Measurements from ENCODE around the gene MBD5. TPM values are rescaled to one million over a fixed set of nuclear protein-coding genes. Genes with fewer than 3 reads are reported as not detected.

Gene MBD5
- total and polyA plus RNA-seq, 8 donors = 32.5 to 58.0 (median 43.5) TPM

DNA sequence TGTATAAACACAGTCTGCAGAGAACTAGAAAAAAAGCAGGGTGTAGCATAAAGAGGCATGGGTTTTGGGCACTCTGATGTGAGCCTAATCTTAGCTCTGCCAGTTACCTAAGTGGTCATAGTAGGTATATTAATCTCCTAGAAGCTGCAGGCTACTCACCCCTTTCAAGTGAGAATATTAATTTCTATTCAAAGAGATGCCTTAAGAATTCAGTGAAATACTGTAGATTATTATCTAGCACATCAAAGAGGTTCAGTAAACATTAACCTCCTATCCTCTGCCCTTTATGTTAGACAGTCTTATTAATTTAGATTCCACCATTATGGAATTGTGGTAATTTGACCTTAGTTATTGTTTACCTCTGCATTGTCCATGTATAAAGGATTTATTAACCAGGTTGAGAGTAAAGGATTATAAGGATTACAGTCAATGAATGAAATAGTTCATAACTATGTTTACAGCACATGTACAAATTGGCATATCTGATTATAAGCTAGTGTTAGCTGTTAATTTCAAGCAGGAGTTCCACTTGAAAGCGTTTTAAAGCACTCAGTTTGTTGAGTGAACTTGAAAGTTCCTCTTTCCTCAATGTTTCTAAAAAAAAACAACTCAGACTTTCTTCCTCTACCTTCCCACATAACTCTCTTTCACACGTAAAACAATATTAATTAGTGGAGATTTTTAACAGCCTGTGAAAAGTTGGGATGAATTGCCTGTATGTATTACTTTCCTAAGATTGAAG, 473.1 kb downstream of the MBD5 start:
- TF ChIP-seq, protein P1, sequence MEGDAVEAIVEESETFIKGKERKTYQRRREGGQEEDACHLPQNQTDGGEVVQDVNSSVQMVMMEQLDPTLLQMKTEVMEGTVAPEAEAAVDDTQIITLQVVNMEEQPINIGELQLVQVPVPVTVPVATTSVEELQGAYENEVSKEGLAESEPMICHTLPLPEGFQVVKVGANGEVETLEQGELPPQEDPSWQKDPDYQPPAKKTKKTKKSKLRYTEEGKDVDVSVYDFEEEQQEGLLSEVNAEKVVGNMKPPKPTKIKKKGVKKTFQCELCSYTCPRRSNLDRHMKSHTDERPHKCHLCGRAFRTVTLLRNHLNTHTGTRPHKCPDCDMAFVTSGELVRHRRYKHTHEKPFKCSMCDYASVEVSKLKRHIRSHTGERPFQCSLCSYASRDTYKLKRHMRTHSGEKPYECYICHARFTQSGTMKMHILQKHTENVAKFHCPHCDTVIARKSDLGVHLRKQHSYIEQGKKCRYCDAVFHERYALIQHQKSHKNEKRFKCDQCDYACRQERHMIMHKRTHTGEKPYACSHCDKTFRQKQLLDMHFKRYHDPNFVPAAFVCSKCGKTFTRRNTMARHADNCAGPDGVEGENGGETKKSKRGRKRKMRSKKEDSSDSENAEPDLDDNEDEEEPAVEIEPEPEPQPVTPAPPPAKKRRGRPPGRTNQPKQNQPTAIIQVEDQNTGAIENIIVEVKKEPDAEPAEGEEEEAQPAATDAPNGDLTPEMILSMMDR (IDR thresholded peaks at IDR 0.05) = no peak
- Histone ChIP-seq H3K9me3 (no peaks in the 10 kb centered on the region), H3K4me3 (no peak overlapping the region), H3K27me3 (no peaks in the 10 kb centered on the region), H3K4me1 (no peaks in the 10 kb centered on the region), H3K27ac (no peak overlapping the region), H3K36me3 (no peaks in the 10 kb centered on the region)
- intact Hi-C loops (cut with DNase I) = no loop called here
- DNase-seq = no peak
- no peak for ATAC-seq

DNA sequence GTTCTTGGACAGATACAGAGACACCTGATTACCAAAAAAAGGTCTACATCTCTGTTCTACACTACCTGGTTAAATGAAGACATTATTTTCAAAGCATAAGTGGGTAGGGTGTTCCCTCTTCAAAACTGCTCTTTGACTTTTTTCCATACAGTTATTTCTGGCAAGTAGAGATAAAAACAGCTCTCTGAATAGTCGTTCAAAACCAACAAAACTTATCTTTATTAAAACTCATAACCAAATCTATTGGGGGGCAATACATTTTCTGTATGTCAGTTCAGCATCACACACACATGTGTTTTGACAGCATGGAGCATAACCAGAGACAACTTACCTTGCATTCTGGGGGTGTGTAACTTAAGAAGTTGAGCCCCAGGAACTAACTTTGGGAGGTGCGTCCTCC, 474.7 kb downstream of the MBD5 start:
- H3K4me1 ChIP-seq = no peaks in the 10 kb centered on the region
- intact Hi-C loops (cut with DNase I) = no loop called here
- ATAC-seq (no peak), DNase-seq (no peak)
- no peak overlapping the region for H3K27ac ChIP-seq
- H3K4me3 ChIP-seq = no peak overlapping the region
- H3K27me3 ChIP-seq = no peaks in the 10 kb centered on the region
- H3K36me3 ChIP-seq = no peaks in the 10 kb centered on the region
- no peaks in the 10 kb centered on the region for H3K9me3 ChIP-seq
- TF ChIP-seq, protein P1 (IDR thresholded peaks at IDR 0.05) = no peak

DNA sequence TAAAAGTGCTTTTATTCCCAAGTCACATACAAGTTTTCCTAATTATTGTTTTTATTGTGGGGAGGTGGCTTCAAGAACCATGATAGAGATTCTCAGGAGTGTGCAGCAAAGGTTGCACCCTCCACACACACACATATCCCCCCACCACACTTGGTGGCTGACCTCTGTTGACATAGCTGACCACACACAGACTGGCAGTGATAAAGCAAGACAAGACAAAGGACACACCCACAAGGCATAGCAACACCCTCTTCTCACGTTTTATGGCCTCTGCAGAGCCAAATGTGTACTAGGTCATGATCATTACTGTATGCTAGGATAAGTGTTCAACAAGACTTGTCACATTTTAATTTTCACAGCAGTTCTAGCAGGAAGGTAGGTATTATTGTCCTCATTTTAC, 480.7 kb downstream of the MBD5 start:
- Histone ChIP-seq H3K4me3 (no peak overlapping the region), H3K4me1 (no peaks in the 10 kb centered on the region), H3K27me3 (no peaks in the 10 kb centered on the region), H3K27ac (no peak overlapping the region), H3K9me3 (no peaks in the 10 kb centered on the region), H3K36me3 (no peaks in the 10 kb centered on the region)
- intact Hi-C loops (cut with DNase I) = no loop called here
- TF ChIP-seq, protein P1 (IDR thresholded peaks at IDR 0.05) = no peak
- ATAC-seq (no peak), DNase-seq (no peak)

DNA sequence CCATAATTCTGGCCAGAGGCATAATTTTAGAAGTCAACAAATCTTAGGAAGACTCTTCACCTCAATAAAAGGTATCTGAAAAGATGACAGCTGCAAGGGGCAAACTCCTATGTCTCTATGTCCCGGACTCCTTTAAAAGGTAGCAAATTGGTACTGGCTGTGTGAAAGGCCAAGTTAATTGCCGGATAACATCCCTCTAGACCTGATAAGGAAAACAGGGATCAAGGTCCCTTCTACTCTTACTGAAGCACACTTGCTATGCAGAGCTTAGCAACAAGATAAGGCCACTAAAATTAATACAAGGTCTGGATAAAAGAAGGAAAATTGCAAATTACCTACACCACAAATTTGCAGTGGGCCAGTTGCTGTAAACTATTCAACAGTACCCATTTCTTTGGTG, 482.6 kb downstream of the MBD5 start:
- Histone ChIP-seq H3K36me3 (no peaks in the 10 kb centered on the region), H3K9me3 (no peaks in the 10 kb centered on the region), H3K4me3 (no peak overlapping the region), H3K4me1 (no peaks in the 10 kb centered on the region), H3K27me3 (no peaks in the 10 kb centered on the region), H3K27ac (no peak overlapping the region)
- TF ChIP-seq, protein P1 (IDR thresholded peaks at IDR 0.05) = no peak
- ATAC-seq = no peak
- intact Hi-C loops (cut with DNase I) = no loop called here
- DNase-seq = no peak

DNA sequence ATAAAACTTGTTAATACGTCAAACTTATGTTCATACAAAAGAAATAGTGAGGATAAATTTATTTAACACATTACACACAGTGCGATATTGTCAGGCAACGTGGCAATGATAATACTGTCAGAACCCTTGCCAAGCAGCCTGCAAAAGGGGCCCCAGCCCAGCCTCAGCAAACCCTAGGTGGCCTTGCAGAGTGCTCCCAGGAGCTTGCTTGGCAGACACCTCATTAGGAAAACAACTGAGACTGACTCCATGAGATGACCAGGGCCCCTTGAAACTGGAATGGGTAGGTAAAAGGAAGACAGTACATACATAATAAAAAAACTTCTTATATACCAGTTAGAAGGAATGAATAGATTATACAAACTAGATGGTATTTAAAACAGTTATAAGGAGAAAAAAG, 487.1 kb downstream of the MBD5 start:
- no peaks in the 10 kb centered on the region for H3K27me3 ChIP-seq
- no peak for DNase-seq
- no peaks in the 10 kb centered on the region for H3K9me3 ChIP-seq
- TF ChIP-seq, protein P1 (IDR thresholded peaks at IDR 0.05) = no peak
- H3K4me3 ChIP-seq = no peak overlapping the region
- no peak overlapping the region for H3K27ac ChIP-seq
- no peak for ATAC-seq
- intact Hi-C loops (cut with DNase I) = loop anchor here in 1 of 2 donors (5.0 kb wide), 1 partner anchor 521 kb away; no protein-coding TSS in a partner anchor
- H3K4me1 ChIP-seq = no peaks in the 10 kb centered on the region
- H3K36me3 ChIP-seq = no peaks in the 10 kb centered on the region
